MM.1S (cell line): Measurements from ENCODE around the gene SOBP.

Source experiments
- DNase-seq: peaks from one replicate; pipeline ENCODE4 v3.0.0-alpha.2; 2015
- H2AFZ ChIP-seq: fragments of 300-600 bp; sonication (generic); 2 replicates; pipeline ENCODE4 v1.6.0; 2016; ENCODE audit warnings: antibody characterized with exemption, low read length
- H3F3A ChIP-seq: fragments of 300-600 bp; sonication (generic); 2 replicates; pipeline ENCODE4 v1.6.1; 2016; ENCODE audit warnings: mild to moderate bottlenecking, antibody characterized with exemption, low read length, moderate library complexity, mixed read lengths; ENCODE audit not compliant: insufficient read depth
- H3K27ac ChIP-seq: fragments of 300-600 bp; sonication (generic); 2 replicates; pipeline ENCODE4 v1.5.1; 2016; ENCODE audit warnings: mild to moderate bottlenecking, low read length
- H3K27me3 ChIP-seq: fragments of 300-600 bp; sonication (generic); replicated peaks from 2 replicates; pipeline ENCODE4 v1.6.0; 2016; ENCODE audit warnings: low read length; ENCODE audit not compliant: insufficient read depth
- H3K36me3 ChIP-seq: fragments of 300-600 bp; sonication (generic); replicated peaks from 2 replicates; pipeline ENCODE4 v1.6.1; 2016; ENCODE audit warnings: mild to moderate bottlenecking, low read length, mixed read lengths; ENCODE audit not compliant: insufficient read depth
- H3K4me1 ChIP-seq: fragments of 300-600 bp; sonication (generic); 2 replicates; pipeline ENCODE4 v1.6.1; 2016; ENCODE audit warnings: low read length, mixed read lengths
- H3K4me2 ChIP-seq: fragments of 300-600 bp; sonication (generic); 2 replicates; pipeline ENCODE4 v1.6.0; 2016; ENCODE audit warnings: low read depth, low read length
- H3K4me3 ChIP-seq: fragments of 300-600 bp; sonication (generic); 2 replicates; pipeline ENCODE4 v1.5.1; 2016; ENCODE audit warnings: low read length, mixed read lengths
- H3K79me2 ChIP-seq: fragments of 300-600 bp; sonication (generic); 2 replicates; pipeline ENCODE4 v1.6.1; 2016; ENCODE audit warnings: mixed run types, low read length, mixed read lengths
- H3K9ac ChIP-seq: fragments of 300-600 bp; sonication (generic); 2 replicates; pipeline ENCODE4 v1.6.1; 2016; ENCODE audit warnings: low read length, mixed read lengths
- H3K9me2 ChIP-seq: fragments of 300-600 bp; sonication (generic); replicated peaks from 2 replicates; pipeline ENCODE4 v1.6.1; 2016; ENCODE audit warnings: mild to moderate bottlenecking, low read length, mixed read lengths; ENCODE audit not compliant: insufficient read depth
- H3K9me3 ChIP-seq: fragments of 300-600 bp; sonication (generic); replicated peaks from 2 replicates; pipeline ENCODE4 v1.6.1; 2016; ENCODE audit warnings: mild to moderate bottlenecking, low read length, mixed read lengths; ENCODE audit not compliant: insufficient read depth
- H4K20me1 ChIP-seq: fragments of 300-600 bp; sonication (generic); 2 replicates; pipeline ENCODE4 v1.6.1; 2016; ENCODE audit warnings: mild to moderate bottlenecking, low read length, moderate library complexity, mixed read lengths; ENCODE audit not compliant: insufficient read depth
- CTCF ChIP-seq: fragments of 300-600 bp; sonication (generic); IDR thresholded peaks from 2 replicates; pipeline ENCODE4 v1.5.1; 2016; ENCODE audit warnings: antibody characterized with exemption, low read length, mixed read lengths
- EZH2 ChIP-seq: fragments of 300-600 bp; sonication (generic); optimal IDR thresholded peaks from 2 replicates; pipeline ENCODE3; 2017; ENCODE audit warnings: low read depth, mild to moderate bottlenecking, antibody characterized with exemption, low read length, mixed read lengths
- EZH2phosphoT487 ChIP-seq: fragments of 300-600 bp; sonication (generic); IDR thresholded peaks from 2 replicates; pipeline ENCODE4 v1.6.1; 2018; ENCODE audit warnings: antibody characterized with exemption, low read length

SOBP gene

GRCh38 chr6:107509506-107509905 lies 19.6 kb downstream of the SOBP start:
- Histone ChIP-seq H3K9me3 (no peaks in the 10 kb centered on the region), H3K27me3 (no peaks in the 10 kb centered on the region), H3K36me3 (no peaks in the 10 kb centered on the region), H3K4me3 (no peak overlapping the region), H3K4me1 (no peaks in the 10 kb centered on the region), H2AFZ (no peak overlapping the region), H3K79me2 (no peaks in the 10 kb centered on the region), H3K4me2 (no peak overlapping the region), H3K27ac (no peak overlapping the region), H3K9ac (no peak overlapping the region), H3F3A (no peaks in the 10 kb centered on the region), H3K9me2 (no peaks in the 10 kb centered on the region), H4K20me1 (no peaks in the 10 kb centered on the region)
- TF ChIP-seq EZH2 (no peak), EZH2phosphoT487 (no peak), CTCF (no peak)
- no peak for DNase-seq

GRCh38 chr6:107510108-107510507 lies 20.2 kb downstream of the SOBP start:
- no peaks in the 10 kb centered on the region for H3K79me2 ChIP-seq
- no peaks in the 10 kb centered on the region for H3K9me3 ChIP-seq
- TF ChIP-seq EZH2phosphoT487 (no peak), EZH2 (no peak), CTCF (no peak)
- H4K20me1 ChIP-seq, result no peaks in the 10 kb centered on the region
- no peak overlapping the region for H3K9ac ChIP-seq
- H3K27me3 ChIP-seq, result no peaks in the 10 kb centered on the region
- no peaks in the 10 kb centered on the region for H3K36me3 ChIP-seq
- H3K9me2 ChIP-seq, result no peaks in the 10 kb centered on the region
- H3F3A ChIP-seq, result no peaks in the 10 kb centered on the region
- no peak for DNase-seq
- H3K4me1 ChIP-seq, result no peaks in the 10 kb centered on the region
- no peak overlapping the region for H3K4me3 ChIP-seq
- H3K27ac ChIP-seq, result no peak overlapping the region
- H3K4me2 ChIP-seq, result no peak overlapping the region
- H2AFZ ChIP-seq, result no peak overlapping the region

GRCh38 chr6:107511511-107511993 lies 21.6 kb downstream of the SOBP start:
- no peak for DNase-seq
- no peaks in the 10 kb centered on the region for H3K36me3 ChIP-seq
- no peak overlapping the region for H3K4me3 ChIP-seq
- no peak overlapping the region for H3K9ac ChIP-seq
- no peaks in the 10 kb centered on the region for H3K9me3 ChIP-seq
- no peak overlapping the region for H2AFZ ChIP-seq
- H3K27me3 ChIP-seq, result no peaks in the 10 kb centered on the region
- TF ChIP-seq CTCF (no peak), EZH2 (no peak), EZH2phosphoT487 (no peak)
- H3K79me2 ChIP-seq, result no peaks in the 10 kb centered on the region
- no peaks in the 10 kb centered on the region for H3F3A ChIP-seq
- H3K9me2 ChIP-seq, result no peaks in the 10 kb centered on the region
- H3K27ac ChIP-seq, result no peak overlapping the region
- no peak overlapping the region for H3K4me2 ChIP-seq
- H4K20me1 ChIP-seq, result no peaks in the 10 kb centered on the region
- no peaks in the 10 kb centered on the region for H3K4me1 ChIP-seq
